ENCODE results near the gene KCNQ1. TPM values are rescaled to one million over a fixed set of nuclear protein-coding genes. Genes with fewer than 3 reads are reported as not detected.

Gene KCNQ1
- total and polyA plus RNA-seq, 2 experiments from 2014 or later: not detected

DNA sequence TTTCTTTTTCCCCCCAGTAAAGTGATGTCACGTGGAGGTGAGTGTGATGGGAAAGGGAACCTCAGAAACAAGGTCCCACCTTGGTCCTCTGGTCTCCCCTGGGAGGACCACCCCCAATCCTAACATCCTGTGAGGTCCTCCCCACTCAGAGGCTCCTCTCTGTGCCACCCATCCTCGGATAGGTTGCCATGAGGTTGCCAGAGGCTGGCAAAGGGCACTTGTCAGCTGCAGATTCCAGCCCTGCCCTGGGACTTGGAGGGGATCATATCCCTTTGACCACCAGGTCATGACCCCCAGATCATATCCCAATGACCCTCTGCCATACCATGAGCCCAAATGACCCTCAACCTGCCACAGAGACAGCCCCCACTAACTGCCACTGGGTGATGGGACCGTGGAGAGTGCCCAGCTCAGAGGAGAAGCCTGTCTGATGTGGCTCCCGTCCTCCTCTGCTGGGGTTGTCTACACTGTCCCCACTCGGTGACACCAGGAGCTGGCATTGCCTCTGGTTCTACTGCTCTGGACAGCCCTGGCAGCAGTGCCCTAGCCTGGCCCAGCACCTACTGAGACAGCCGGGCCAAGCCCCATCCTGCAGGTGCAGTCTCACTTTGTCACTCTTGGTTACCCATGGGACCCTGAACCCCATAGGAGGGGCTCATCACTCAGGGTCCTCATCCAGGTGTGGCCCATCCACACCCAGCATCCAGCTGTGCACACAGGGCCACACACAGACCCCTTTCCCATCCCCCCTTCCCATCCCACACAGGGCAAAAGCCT, 345.2 kb downstream of the KCNQ1 start:
- TF ChIP-seq EZH2 (IDR thresholded peaks at IDR 0.05; ENCODE audit: insufficient read depth, poor library complexity, severe bottlenecking) (no peak), EZH2phosphoT487 (IDR thresholded peaks at IDR 0.05; ENCODE audit: insufficient read depth, low read depth) (no peak)
- H3K36me3 ChIP-seq (ENCODE audit: low read depth): no peaks in the 10 kb centered on the region
- no peak overlapping the region for H3K4me3 ChIP-seq
- H3K9me2 ChIP-seq (ENCODE audit: insufficient read depth): no peaks in the 10 kb centered on the region
- no peaks in the 10 kb centered on the region for H3K79me2 ChIP-seq (ENCODE audit: insufficient read depth)
- no peaks in the 10 kb centered on the region for H3F3A ChIP-seq (ENCODE audit: insufficient read depth)
- no peak for DNase-seq
- no peaks in the 10 kb centered on the region for H3K4me1 ChIP-seq (ENCODE audit: insufficient read depth)
- H3K9me3 ChIP-seq (ENCODE audit: low read depth): no peaks in the 10 kb centered on the region
- no peak overlapping the region for H3K27ac ChIP-seq
- no peak overlapping the region for H3K4me2 ChIP-seq (ENCODE audit: unreplicated experiment)
- in situ Hi-C loops (cut with MboI): no loop called here
- H4K20me1 ChIP-seq (ENCODE audit: insufficient read depth): no peaks in the 10 kb centered on the region
- 71 to 72% methylated on average over 6 of the region's 6 CpGs for WGBS, 2 experiments (ENCODE audit: low coverage in 1 of 2, low lambda C conversion rate in 2 of 2, missing lambda C conversion rate in 2 of 2)
- H3K9ac ChIP-seq: no peak overlapping the region
- no peak overlapping the region for H2AFZ ChIP-seq
- H3K27me3 ChIP-seq (replicated peaks; ENCODE audit: insufficient read depth): peaks cover 40% of the 10 kb centered on the region

GRCh38 chr11:2790568-2790921, 345.7 kb downstream of the KCNQ1 start:
- Histone ChIP-seq H3K9ac (no peak overlapping the region), H3K79me2 (ENCODE audit: insufficient read depth) (no peaks in the 10 kb centered on the region), H4K20me1 (ENCODE audit: insufficient read depth) (no peaks in the 10 kb centered on the region), H3K4me3 (no peak overlapping the region), H3K27ac (no peak overlapping the region), H3K9me3 (ENCODE audit: low read depth) (no peaks in the 10 kb centered on the region), H3K9me2 (ENCODE audit: insufficient read depth) (no peaks in the 10 kb centered on the region), H3K4me2 (ENCODE audit: unreplicated experiment) (no peak overlapping the region), H3K4me1 (ENCODE audit: insufficient read depth) (no peaks in the 10 kb centered on the region), H3K27me3 (replicated peaks; ENCODE audit: insufficient read depth) (peaks cover 36% of the 10 kb centered on the region), H3K36me3 (ENCODE audit: low read depth) (no peaks in the 10 kb centered on the region), H3F3A (ENCODE audit: insufficient read depth) (no peaks in the 10 kb centered on the region), H2AFZ (no peak overlapping the region)
- in situ Hi-C loops (cut with MboI): no loop called here
- no peak for DNase-seq
- TF ChIP-seq EZH2phosphoT487 (IDR thresholded peaks at IDR 0.05; ENCODE audit: insufficient read depth, low read depth) (no peak), EZH2 (IDR thresholded peaks at IDR 0.05; ENCODE audit: insufficient read depth, poor library complexity, severe bottlenecking) (no peak)
- WGBS, 2 experiments (ENCODE audit: low coverage in 1 of 2, low lambda C conversion rate in 2 of 2, missing lambda C conversion rate in 2 of 2): 85 to 91% methylated on average over 14 of the region's 14 CpGs

DNA sequence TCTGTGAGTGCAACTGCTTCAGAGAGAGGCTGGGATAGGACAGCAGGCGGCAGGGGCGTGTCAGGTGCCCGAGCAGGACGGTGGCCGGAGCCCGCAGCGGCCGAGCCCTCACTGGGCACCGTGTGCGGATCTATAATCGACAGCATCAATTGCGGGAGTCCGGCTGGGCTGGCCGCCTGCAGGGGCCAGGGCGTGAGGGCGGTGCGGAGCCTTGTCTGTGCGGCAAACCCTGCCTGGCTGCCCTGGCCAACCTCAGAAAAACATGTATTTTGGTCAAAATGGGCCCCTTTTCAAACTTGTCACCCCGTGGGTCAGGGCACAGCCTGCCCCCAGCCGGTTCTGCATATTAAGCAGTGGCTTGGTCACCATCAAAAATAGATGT, 346.3 kb downstream of the KCNQ1 start:
- WGBS, 2 experiments (ENCODE audit: low coverage in 1 of 2, low lambda C conversion rate in 2 of 2, missing lambda C conversion rate in 2 of 2): 76 to 78% methylated on average over 20 of the region's 20 CpGs
- no peak for DNase-seq
- H3K4me2 ChIP-seq (ENCODE audit: unreplicated experiment): no peak overlapping the region
- no peak overlapping the region for H3K4me3 ChIP-seq
- H3K79me2 ChIP-seq (ENCODE audit: insufficient read depth): no peaks in the 10 kb centered on the region
- peaks cover 32% of the 10 kb centered on the region for H3K27me3 ChIP-seq (replicated peaks; ENCODE audit: insufficient read depth)
- no peaks in the 10 kb centered on the region for H3F3A ChIP-seq (ENCODE audit: insufficient read depth)
- H3K27ac ChIP-seq: no peak overlapping the region
- no peaks in the 10 kb centered on the region for H4K20me1 ChIP-seq (ENCODE audit: insufficient read depth)
- no peaks in the 10 kb centered on the region for H3K36me3 ChIP-seq (ENCODE audit: low read depth)
- in situ Hi-C loops (cut with MboI): no loop called here
- no peak overlapping the region for H3K9ac ChIP-seq
- H3K9me3 ChIP-seq (ENCODE audit: low read depth): no peaks in the 10 kb centered on the region
- H3K4me1 ChIP-seq (ENCODE audit: insufficient read depth): no peaks in the 10 kb centered on the region
- TF ChIP-seq EZH2phosphoT487 (IDR thresholded peaks at IDR 0.05; ENCODE audit: insufficient read depth, low read depth) (no peak), EZH2 (IDR thresholded peaks at IDR 0.05; ENCODE audit: insufficient read depth, poor library complexity, severe bottlenecking) (no peak)
- no peak overlapping the region for H2AFZ ChIP-seq
- H3K9me2 ChIP-seq (ENCODE audit: insufficient read depth): no peaks in the 10 kb centered on the region

GRCh38 chr11:2791521-2792380, 346.9 kb downstream of the KCNQ1 start:
- Histone ChIP-seq H3K27ac (no peak overlapping the region), H3K4me3 (no peak overlapping the region), H3K4me1 (ENCODE audit: insufficient read depth) (no peaks in the 10 kb centered on the region), H3K9me3 (ENCODE audit: low read depth) (no peaks in the 10 kb centered on the region), H3K4me2 (ENCODE audit: unreplicated experiment) (no peak overlapping the region), H3K9ac (no peak overlapping the region), H3F3A (ENCODE audit: insufficient read depth) (no peaks in the 10 kb centered on the region), H3K79me2 (ENCODE audit: insufficient read depth) (no peaks in the 10 kb centered on the region), H2AFZ (peak overlapping the region; percentile 63; the same call in 1 of the 2 replicates), H3K36me3 (ENCODE audit: low read depth) (no peaks in the 10 kb centered on the region), H4K20me1 (ENCODE audit: insufficient read depth) (no peaks in the 10 kb centered on the region), H3K27me3 (replicated peaks; ENCODE audit: insufficient read depth) (peaks cover 26% of the 10 kb centered on the region), H3K9me2 (ENCODE audit: insufficient read depth) (no peaks in the 10 kb centered on the region)
- in situ Hi-C loops (cut with MboI): no loop called here
- DNase-seq: no peak
- 7 to 8% methylated on average over 32 to 53 of the region's 71 CpGs for WGBS, 2 experiments (ENCODE audit: low coverage in 1 of 2, low lambda C conversion rate in 2 of 2, missing lambda C conversion rate in 2 of 2)
- TF ChIP-seq EZH2 (IDR thresholded peaks at IDR 0.05; ENCODE audit: insufficient read depth, poor library complexity, severe bottlenecking) (peak; percentile 9), EZH2phosphoT487 (IDR thresholded peaks at IDR 0.05; ENCODE audit: insufficient read depth, low read depth) (no peak)
